Measurements from ENCODE around the gene CKS1B. TPM values are rescaled to one million over a fixed set of nuclear protein-coding genes. Genes with fewer than 3 reads are reported as not detected.

Gene CKS1B
- total and polyA plus RNA-seq, 3 experiments from 2014 or later, result 46.8 to 126 (median 125) TPM

DNA sequence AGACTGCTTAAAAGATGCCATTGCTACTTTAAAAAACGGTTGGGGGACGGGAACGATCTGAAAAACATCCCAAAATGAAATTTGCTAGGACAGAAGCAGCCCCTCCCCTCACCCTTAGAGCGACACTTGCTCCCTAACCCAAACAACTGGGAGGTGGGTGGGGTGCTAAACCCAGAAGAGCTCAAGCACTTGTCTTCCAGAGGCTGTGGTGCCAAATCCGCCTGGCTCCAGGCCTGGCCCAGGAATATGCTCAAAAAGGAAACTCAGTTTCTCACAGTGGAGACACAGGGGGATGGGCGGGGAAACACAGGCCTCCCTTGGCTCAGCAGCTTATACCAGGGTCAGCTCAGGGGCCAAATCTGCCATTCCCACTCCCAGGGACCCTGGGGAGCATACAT lies 17.9 kb upstream of the CKS1B start:
- CTCF ChIA-PET, result interaction anchor here (1.0 to 5.9 kb wide), 8 partner anchors 12 to 217 kb away, joined by 3 to 65 read pairs (median 8); partner anchors contain the start of genes CKS1B, KRTCAP2, SHC1 and TRIM46
- peak overlapping the region; percentile 100 for H3K27ac ChIP-seq (ENCODE audit: low read depth, low read length)
- no peaks in the 10 kb centered on the region for H3K9me3 ChIP-seq (ENCODE audit: low read length)

DNA sequence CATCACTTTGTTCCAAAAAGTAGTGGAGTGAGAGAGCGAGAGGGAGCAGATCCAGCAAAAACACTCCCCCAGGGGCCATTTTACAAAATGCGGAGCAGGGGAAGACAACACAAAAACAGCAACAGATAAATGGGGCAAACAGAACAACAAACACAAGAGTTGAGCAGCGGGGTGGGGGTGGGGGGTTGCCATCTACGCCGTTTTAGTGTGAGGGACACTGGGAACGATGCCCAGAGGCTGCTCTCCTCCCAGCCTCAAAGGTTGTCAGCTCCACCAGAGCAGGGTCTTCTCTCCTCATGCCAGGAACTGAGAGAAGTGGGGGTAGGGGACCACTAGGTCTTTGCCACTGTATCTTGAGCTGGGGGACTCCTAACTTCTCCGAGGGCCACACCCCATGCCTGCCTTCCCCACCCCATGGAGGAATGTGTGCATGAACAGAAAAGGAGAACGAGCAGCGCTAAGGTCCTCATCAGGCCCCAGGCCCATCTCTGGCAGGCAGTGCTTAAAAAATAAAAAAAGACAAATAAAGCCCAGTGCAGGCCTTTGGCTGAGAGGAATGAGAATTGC lies 17.3 kb upstream of the CKS1B start:
- no peak overlapping the region for H3K4me3 ChIP-seq (ENCODE audit: low read length)
- POLR2A ChIA-PET, result no interaction called here
- Mint-ChIP-seq H3K9me3 (no peaks in the 10 kb centered on the region), H3K27ac (peak overlapping the region in 7 of 8 donors; percentile 83 to 100 (median 100)), H3K4me1 (peaks cover 57 to 83% (median 69%) of the 10 kb centered on the region in 3 donors), H3K36me3 (peaks cover 0 to 69% (median 5%) of the 10 kb centered on the region in 3 donors), H3K27me3 (peaks cover 0 to 8% of the 10 kb centered on the region in 2 donors), H3K4me3 (peak overlapping the region in 5 of 7 donors; percentile 29 to 97 (median 58))
- H3K4me1 ChIP-seq (ENCODE audit: insufficient read depth, low read length), result peaks cover 55% of the 10 kb centered on the region
- peak overlapping the region; percentile 7 for H3K27ac ChIP-seq (ENCODE audit: low read depth, low read length)
- H3K36me3 ChIP-seq (ENCODE audit: insufficient read depth, low read length), result peaks cover 4% of the 10 kb centered on the region
- H3K9me3 ChIP-seq (ENCODE audit: low read length), result no peaks in the 10 kb centered on the region
- peak in 1 of 5 donors; percentile 7 for DNase-seq
- no peaks in the 10 kb centered on the region for H3K27me3 ChIP-seq (ENCODE audit: insufficient read depth, low read length, poor library complexity, severe bottlenecking)
- CTCF ChIA-PET, result interaction anchor here (1.0 kb wide), 1 partner anchor 12 kb away, joined by 3 read pairs; no protein-coding TSS in a partner anchor

More for the DNA sequence above, 17.9 kb upstream of the CKS1B start:
- Mint-ChIP-seq H3K4me3 (peak overlapping the region; percentile 95 to 99 (median 97)), H3K36me3 (peaks cover 0 to 74% (median 5%) of the 10 kb centered on the region in 3 donors), H3K27ac (peak overlapping the region; percentile 99 to 100 (median 100)), H3K4me1 (peaks cover 60 to 87% (median 74%) of the 10 kb centered on the region in 3 donors), H3K9me3 (no peaks in the 10 kb centered on the region), H3K27me3 (peaks cover 0 to 9% of the 10 kb centered on the region in 2 donors)
- DNase-seq, result peak in 1 of 5 donors; percentile 42
- H3K4me1 ChIP-seq (ENCODE audit: insufficient read depth, low read length), result peaks cover 60% of the 10 kb centered on the region
- H3K27me3 ChIP-seq (ENCODE audit: insufficient read depth, low read length, poor library complexity, severe bottlenecking), result no peaks in the 10 kb centered on the region
- H3K36me3 ChIP-seq (ENCODE audit: insufficient read depth, low read length), result peaks cover 4% of the 10 kb centered on the region
- peak overlapping the region; percentile 85 for H3K4me3 ChIP-seq (ENCODE audit: low read length)
- POLR2A ChIA-PET, result interaction anchor here (0.9 to 3.8 kb wide), 4 partner anchors 16 to 61 kb away, joined by 3 to 45 read pairs (median 11); partner anchors contain the start of gene PMVK

DNA sequence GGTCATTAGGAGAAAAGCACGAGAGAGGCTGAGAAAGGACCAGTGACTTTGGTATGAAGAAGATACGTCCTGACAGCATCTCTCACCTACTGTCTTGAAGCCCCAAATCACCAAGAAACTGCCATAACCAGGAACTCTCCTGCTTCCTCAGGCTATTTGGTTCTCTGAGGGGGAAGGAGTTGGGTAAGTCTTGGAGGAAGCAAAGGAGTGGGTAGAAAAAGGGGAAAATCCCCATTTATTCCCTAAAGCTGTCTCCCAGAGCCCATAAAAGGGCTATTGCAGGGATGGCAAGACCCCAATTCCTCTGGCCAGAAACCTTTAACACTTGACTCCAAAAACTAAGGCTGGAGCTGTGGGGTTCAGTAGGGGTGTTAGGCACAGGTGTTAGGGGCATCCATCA lies 16.4 kb upstream of the CKS1B start:
- Histone ChIP-seq H3K4me1 (ENCODE audit: insufficient read depth, low read length) (peaks cover 55% of the 10 kb centered on the region), H3K27me3 (ENCODE audit: insufficient read depth, low read length, poor library complexity, severe bottlenecking) (no peaks in the 10 kb centered on the region), H3K4me3 (ENCODE audit: low read length) (no peak overlapping the region), H3K9me3 (ENCODE audit: low read length) (no peaks in the 10 kb centered on the region), H3K27ac (ENCODE audit: low read depth, low read length) (no peak overlapping the region), H3K36me3 (ENCODE audit: insufficient read depth, low read length) (peaks cover 4% of the 10 kb centered on the region)
- Mint-ChIP-seq H3K36me3 (peaks cover 0 to 64% (median 5%) of the 10 kb centered on the region in 3 donors), H3K4me1 (peaks cover 55 to 83% (median 69%) of the 10 kb centered on the region in 3 donors), H3K4me3 (peak overlapping the region in 2 of 7 donors; percentile 40 to 97), H3K27me3 (peaks cover 0 to 4% of the 10 kb centered on the region in 2 donors), H3K9me3 (no peaks in the 10 kb centered on the region), H3K27ac (peak overlapping the region in 5 of 8 donors; percentile 10 to 100 (median 83))
- DNase-seq, result no peak
- CTCF ChIA-PET, result interaction anchor here (1.5 kb wide), 1 partner anchor 13 kb away, joined by 4 read pairs; no protein-coding TSS in a partner anchor
- POLR2A ChIA-PET, result interaction anchor here (1.1 kb wide), 1 partner anchor 26 kb away, joined by 3 read pairs; no protein-coding TSS in a partner anchor

DNA sequence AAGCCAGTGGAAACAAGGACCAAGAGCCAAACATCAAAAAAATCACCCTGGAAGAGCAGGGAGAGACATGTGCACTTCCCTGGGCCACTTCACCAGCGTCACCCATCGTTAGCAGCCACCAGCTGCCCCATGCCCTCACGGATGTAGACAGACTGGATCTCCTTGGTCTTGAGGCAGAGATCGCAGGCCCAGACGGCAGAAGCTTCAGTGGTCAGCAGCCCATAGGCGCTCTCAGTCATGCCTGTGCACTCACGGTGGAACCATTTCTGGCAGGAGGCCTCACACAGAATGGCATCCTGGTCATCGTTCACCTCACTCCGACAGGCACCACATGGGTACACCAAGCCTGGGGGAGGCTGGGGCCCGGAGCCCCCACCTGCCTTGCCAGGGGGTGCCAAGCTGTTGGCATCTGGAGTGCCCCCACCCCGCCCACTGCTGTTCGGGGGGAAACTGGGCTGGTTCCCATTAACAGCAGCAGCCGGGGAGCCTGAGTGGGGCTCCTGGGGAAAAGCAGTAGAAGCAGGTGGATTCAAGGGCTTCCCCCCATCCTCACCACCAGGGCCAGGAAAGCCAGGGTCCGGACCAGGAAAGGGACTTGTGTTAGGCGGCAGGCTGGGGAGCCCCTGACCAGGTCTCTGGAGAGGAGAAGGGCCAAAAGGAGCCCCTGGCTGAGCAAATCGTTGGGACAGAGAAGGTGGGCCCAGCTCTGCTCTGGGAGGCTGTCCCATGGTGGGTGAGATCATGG lies 15.6 kb upstream of the CKS1B start:
- ChIA-PET CTCF (interaction anchor here (1.5 kb wide), 1 partner anchor 12 kb away, joined by 4 read pairs; no protein-coding TSS in a partner anchor), POLR2A (interaction anchor here (0.6 to 1.1 kb wide), 2 partner anchors 25 to 58 kb away, joined by 3 read pairs; no protein-coding TSS in a partner anchor)
- Mint-ChIP-seq H3K27ac (peak overlapping the region in 5 of 8 donors; percentile 63 to 99 (median 73)), H3K4me3 (peak overlapping the region in 4 of 7 donors; percentile 28 to 96 (median 43)), H3K4me1 (peaks cover 50 to 82% (median 68%) of the 10 kb centered on the region in 3 donors), H3K9me3 (no peaks in the 10 kb centered on the region), H3K27me3 (peaks cover 0 to 3% of the 10 kb centered on the region in 2 donors), H3K36me3 (peaks cover 0 to 69% (median 5%) of the 10 kb centered on the region in 3 donors)
- Histone ChIP-seq H3K9me3 (ENCODE audit: low read length) (no peaks in the 10 kb centered on the region), H3K36me3 (ENCODE audit: insufficient read depth, low read length) (peaks cover 4% of the 10 kb centered on the region), H3K4me1 (ENCODE audit: insufficient read depth, low read length) (peaks cover 47% of the 10 kb centered on the region), H3K27me3 (ENCODE audit: insufficient read depth, low read length, poor library complexity, severe bottlenecking) (no peaks in the 10 kb centered on the region), H3K27ac (ENCODE audit: low read depth, low read length) (no peak overlapping the region), H3K4me3 (ENCODE audit: low read length) (no peak overlapping the region)
- DNase-seq, result peak in 1 of 5 donors; percentile 47

- peaks cover 6% of the 10 kb centered on the region for H3K36me3 ChIP-seq (ENCODE audit: insufficient read depth, low read length)
- ChIA-PET POLR2A (interaction anchor here (0.6 to 1.2 kb wide), 2 partner anchors 37 to 57 kb away, joined by 3 read pairs; no protein-coding TSS in a partner anchor), CTCF (interaction anchor here (3.7 kb wide), 1 partner anchor 58 kb away, joined by 42 read pairs; no protein-coding TSS in a partner anchor)
- no peaks in the 10 kb centered on the region for H3K9me3 Mint-ChIP-seq
- H3K9me3 ChIP-seq (ENCODE audit: low read length), result no peaks in the 10 kb centered on the region
- peak overlapping the region in 3 of 8 donors; percentile 76 to 97 (median 86) for H3K27ac Mint-ChIP-seq
- no peak overlapping the region for H3K4me3 ChIP-seq (ENCODE audit: low read length)
- DNase-seq, result peak in 1 of 5 donors; percentile 43
- H3K4me1 Mint-ChIP-seq, result peaks cover 46 to 78% (median 66%) of the 10 kb centered on the region in 3 donors
- peaks cover 0 to 3% of the 10 kb centered on the region in 2 donors for H3K27me3 Mint-ChIP-seq
- H3K27ac ChIP-seq (ENCODE audit: low read depth, low read length), result no peak overlapping the region
- H3K4me3 Mint-ChIP-seq, result peak overlapping the region in 3 of 7 donors; percentile 15 to 96 (median 58)
- peaks cover 41% of the 10 kb centered on the region for H3K4me1 ChIP-seq (ENCODE audit: insufficient read depth, low read length)
- H3K36me3 Mint-ChIP-seq, result peaks cover 0 to 69% (median 5%) of the 10 kb centered on the region in 3 donors
- H3K27me3 ChIP-seq (ENCODE audit: insufficient read depth, low read length, poor library complexity, severe bottlenecking), result no peaks in the 10 kb centered on the region
These were observed 15.1 kb upstream of the CKS1B start for GRCh38 chr1:154959426-154959780.

- H3K27me3 Mint-ChIP-seq, result peaks cover 0 to 3% of the 10 kb centered on the region in 2 donors
- no peaks in the 10 kb centered on the region for H3K27me3 ChIP-seq (ENCODE audit: insufficient read depth, low read length, poor library complexity, severe bottlenecking)
These were observed 13.9 kb upstream of the CKS1B start for GRCh38 chr1:154960446-154961136.

More at GRCh38 chr1:154960446-154961136, 13.9 kb upstream of the CKS1B start:
- Histone ChIP-seq H3K4me3 (ENCODE audit: low read length) (peak overlapping the region; percentile 64), H3K27ac (ENCODE audit: low read depth, low read length) (peak overlapping the region; percentile 92), H3K36me3 (ENCODE audit: insufficient read depth, low read length) (peaks cover 11% of the 10 kb centered on the region), H3K4me1 (ENCODE audit: insufficient read depth, low read length) (peaks cover 34% of the 10 kb centered on the region), H3K9me3 (ENCODE audit: low read length) (no peaks in the 10 kb centered on the region)
- H3K36me3 Mint-ChIP-seq, result peaks cover 0 to 70% (median 6%) of the 10 kb centered on the region in 3 donors
- no peak for DNase-seq
- peak overlapping the region; percentile 92 to 98 (median 96) for H3K4me3 Mint-ChIP-seq
- H3K9me3 Mint-ChIP-seq, result no peaks in the 10 kb centered on the region
- POLR2A ChIA-PET, result interaction anchor here (0.6 to 1.7 kb wide), 12 partner anchors 13 to 125 kb away, joined by 3 to 11 read pairs (median 4); partner anchors contain the start of genes CKS1B, FLAD1 and PMVK
- H3K4me1 Mint-ChIP-seq, result peaks cover 38 to 67% (median 57%) of the 10 kb centered on the region in 3 donors
- CTCF ChIA-PET, result interaction anchor here (0.9 to 3.7 kb wide), 13 partner anchors 8 to 101 kb away, joined by 3 to 42 read pairs (median 7); partner anchors contain the start of genes PMVK and SHC1
- H3K27ac Mint-ChIP-seq, result peak overlapping the region; percentile 86 to 99 (median 98)
